GM12878 (cell line): ENCODE data around the gene N4BP2L2. TPM values are rescaled to one million over a fixed set of nuclear protein-coding genes. Genes with fewer than 3 reads are reported as not detected.
A peak's percentile ranks its signal among the peaks of the same experiment; 100 is the strongest.

Experiments used
- ATAC-seq: fragments of 200-7000 bp; cut with Tn5 transposase; 3 replicates; pipeline ENCODE4 v1.9.1; 2020; ENCODE audit warnings: mild to moderate bottlenecking, moderate library complexity
- BruUV-seq: library from RNA; stranded (reverse); fragments of 400-500 nt; replicated peaks from 2 replicates; lab custom pipeline; 2021; lab: Mats Ljungman, UMichigan
- CTCF ChIA-PET: fragments of 300-600 bp; sonication (Branson Sonifier 250); formaldehyde crosslinking; extraction: SDS; loops from one replicate; lab custom pipeline; 2021; ENCODE audit warnings: inconsistent platforms; lab: Yijun Ruan, JAX
- POLR2A ChIA-PET: fragments of 350-600 bp; formaldehyde crosslinking; extraction: SDS; loops from one replicate; lab custom pipeline; 2021; ENCODE audit warnings: inconsistent platforms; lab: Charles Lee
- RAD21 ChIA-PET: fragments of 300-600 bp; sonication (Branson Sonifier 250); formaldehyde crosslinking; loops from one replicate; lab custom pipeline; 2023; ENCODE audit warnings: antibody characterized with exemption; ENCODE audit not compliant: unreplicated experiment; lab: Charles Lee
- SMC1A ChIA-PET: fragments of 300-600 bp; sonication (Branson Sonifier 250); formaldehyde crosslinking; loops from one replicate; lab custom pipeline; 2023; ENCODE audit not compliant: unreplicated experiment, uncharacterized antibody; lab: Charles Lee
- DNase-seq: peaks from one replicate; pipeline ENCODE4 v3.0.0-alpha.2; 2011; ENCODE audit warnings: low read depth, low spot score
- FAIRE-seq: peaks from 3 replicates; lab custom pipeline; 2011; peaks lifted over from hg19 to GRCh38; lab: Jason Lieb, UNC
- H2AFZ ChIP-seq: 2 replicates; pipeline ENCODE4 v1.6.0; 2011; ENCODE audit warnings: low read depth, low read length, control low read depth; ENCODE audit not compliant: control insufficient read depth
- H3K27ac ChIP-seq: 2 replicates; pipeline ENCODE4 v1.5.1; 2011; ENCODE audit warnings: control low read depth; ENCODE audit not compliant: control insufficient read depth, insufficient read depth
- H3K27me3 ChIP-seq, 2 experiments: replicated peaks in 1 of 2; 2 replicates each; pipeline versions ENCODE4 v1.6.0 to v1.6.1; 2011; ENCODE audit warnings: low read length in 1 of 2; ENCODE audit not compliant: control insufficient read depth in 2 of 2, insufficient read depth in 2 of 2
- H3K36me3 ChIP-seq, 2 experiments: 2 replicates each; pipeline ENCODE4 v1.5.1; 2011; ENCODE audit warnings: low read length in 1 of 2; ENCODE audit not compliant: control insufficient read depth in 2 of 2, insufficient read depth in 2 of 2
- H3K4me1 ChIP-seq: 2 replicates; pipeline ENCODE4 v1.6.1; 2011; ENCODE audit warnings: mild to moderate bottlenecking, low read length, moderate library complexity, mixed read lengths; ENCODE audit not compliant: control insufficient read depth, insufficient read depth
- H3K4me2 ChIP-seq: 2 replicates; pipeline ENCODE4 v1.6.0; 2011; ENCODE audit warnings: control low read depth; ENCODE audit not compliant: control insufficient read depth, insufficient read depth
- H3K4me3 ChIP-seq: fragments of 200-600 bp; sonication (generic); 2 replicates; pipeline ENCODE4 v1.5.1; 2016
- H3K79me2 ChIP-seq: 2 replicates; pipeline ENCODE4 v1.6.0; 2011; ENCODE audit warnings: low read length; ENCODE audit not compliant: control insufficient read depth, insufficient read depth
- H3K9ac ChIP-seq: 2 replicates; pipeline ENCODE4 v1.8.0; 2011; ENCODE audit warnings: low read length, control low read depth, mixed read lengths; ENCODE audit not compliant: control insufficient read depth, insufficient read depth
- H3K9me3 ChIP-seq: replicated peaks from 3 replicates; pipeline ENCODE4 v1.5.1; 2011; ENCODE audit warnings: mild to moderate bottlenecking, low read length; ENCODE audit not compliant: control insufficient read depth, insufficient read depth
- H4K20me1 ChIP-seq: 2 replicates; pipeline ENCODE4 v1.6.0; 2011; ENCODE audit not compliant: control insufficient read depth, insufficient read depth
- CREM ChIP-seq: IDR thresholded peaks from 2 replicates; pipeline ENCODE4 v1.6.1; 2014; ENCODE audit warnings: antibody characterized with exemption, low read depth
- HCFC1 ChIP-seq: fragments of 150-350 bp; IDR thresholded peaks from 2 replicates; pipeline ENCODE4 v1.6.1; 2014; ENCODE audit warnings: low read length
- HDGF ChIP-seq: fragments of 450-650 bp; IDR thresholded peaks from 2 replicates; pipeline ENCODE4 v1.6.1; 2016; ENCODE audit warnings: antibody characterized with exemption
- MYC ChIP-seq: IDR thresholded peaks from 2 replicates; pipeline ENCODE4 v1.6.1; 2011; ENCODE audit warnings: mild to moderate bottlenecking, low read length, moderate library complexity, inconsistent platforms; ENCODE audit not compliant: insufficient read depth, insufficient replicate concordance, insufficient read length, severe bottlenecking
- NR2C1 ChIP-seq: fragments of 450-650 bp; IDR thresholded peaks from 2 replicates; pipeline ENCODE4 v1.6.1; 2017; ENCODE audit warnings: antibody characterized with exemption, mild to moderate bottlenecking, moderate library complexity
- PAX8 ChIP-seq: fragments of 450-650 bp; IDR thresholded peaks from 2 replicates; pipeline ENCODE4 v1.6.1; 2017; ENCODE audit warnings: mild to moderate bottlenecking, moderate library complexity
- PML ChIP-seq: IDR thresholded peaks from 2 replicates; pipeline ENCODE4 v1.6.1; 2012; ENCODE audit warnings: low read length, inconsistent platforms
- RCOR1 ChIP-seq: conservative IDR thresholded peaks from 2 replicates; pipeline ENCODE4 v1.6.1; 2012; ENCODE audit warnings: low read depth, low read length, improper control_type of control experiment
- SMARCA5 ChIP-seq: fragments of 450-650 bp; IDR thresholded peaks from 2 replicates; pipeline ENCODE4 v1.6.1; 2017; ENCODE audit warnings: mild to moderate bottlenecking
- SP1 ChIP-seq: IDR thresholded peaks from one replicate; pipeline ENCODE4 v1.6.1; 2011; ENCODE audit warnings: low read depth, low read length
- SPI1 ChIP-seq: IDR thresholded peaks from 2 replicates; pipeline ENCODE4 v1.6.1; 2011; ENCODE audit warnings: low read depth, mild to moderate bottlenecking, low read length, moderate library complexity, borderline replicate concordance; ENCODE audit not compliant: insufficient read depth
- TCF7 ChIP-seq: IDR thresholded peaks from 2 replicates; pipeline ENCODE4 v1.6.1; 2014; ENCODE audit warnings: antibody characterized with exemption, borderline replicate concordance
- WGBS: methylation state at CpG from one replicate; pipeline ENCODE4 v1.1.6; 2016; ENCODE audit warnings: low lambda C conversion rate; ENCODE audit not compliant: insufficient replicate concordance, insufficient coverage; ENCODE audit errors: missing lambda C conversion rate; 5-methylcytosine and 5-hydroxymethylcytosine counted together
- in situ Hi-C: fragments of 300-500 bp; cut with MboI; formaldehyde crosslinking; loops from 9 replicates; pipeline ENCODE4 v1.14.3; 2018; ENCODE audit warnings: mixed read lengths
- intact Hi-C: fragments of 100-400 bp; cut with micrococcal nuclease; formaldehyde crosslinking; loops from one replicate; pipeline ENCODE4 v1.14.2; 2022; ENCODE audit not compliant: unreplicated experiment
- polyA plus RNA-seq, 11 experiments: library from polyadenylated mRNA; depleted of rRNA in 4 of 11; unstranded in 6 of 11; stranded (reverse) in 5 of 11; fragments of >200 nt; fragmentation: Nextera tagmentation in 4 of 11; fragmentation: Illumina TruSeq in 1 of 11; extraction: Ambion mirVana in 4 of 11; extraction: Trizol in 1 of 11; gene quantifications; 1 replicate in 1 of 11; 2 replicates in 10 of 11; pipeline versions ENCODE4 v1.2.1 to v1.2.3, GENCODE V29; 2011 to 2016; ENCODE audit warnings: inconsistent platforms in 2 of 11, missing spikeins in 2 of 11, low read depth in 1 of 11
- total RNA-seq, 4 experiments: library from RNA; depleted of rRNA in 3 of 4; stranded (reverse); fragments of >200 nt in 3 of 4; fragmentation: Illumina TruSeq in 1 of 4; extraction: Trizol in 1 of 4; gene quantifications; 2 replicates each; pipeline versions ENCODE4 v1.2.1 to v1.2.3, GENCODE V29; 2013 to 2021
- TF ChIP-seq, protein P1 (sequence below), 3 experiments: IDR thresholded peaks in 2 of 3; conservative IDR thresholded peaks in 1 of 3; 2 replicates each; pipeline ENCODE4 v1.5.1; 2011; ENCODE audit warnings: low read depth in 3 of 3, low read length in 3 of 3, mild to moderate bottlenecking in 3 of 3, control low read depth in 2 of 3, moderate library complexity in 2 of 3, inconsistent platforms in 1 of 3, mixed read lengths in 1 of 3; ENCODE audit not compliant: control insufficient read depth in 2 of 3, insufficient read depth in 1 of 3; ENCODE audit errors: extremely low read depth in 1 of 3
- TF ChIP-seq, protein P2 (sequence below): fragments of 450-650 bp; formaldehyde crosslinking; IDR thresholded peaks from 2 replicates; pipeline ENCODE4 v1.4.0; 2020; ENCODE audit warnings: mild to moderate bottlenecking, moderate library complexity
- TF ChIP-seq, protein P3 (sequence below): IDR thresholded peaks from 2 replicates; pipeline ENCODE4 v1.6.1; 2011; ENCODE audit warnings: borderline replicate concordance, low read depth, mild to moderate bottlenecking, moderate library complexity, mixed read lengths, low read length; ENCODE audit not compliant: insufficient read depth; ENCODE audit errors: extremely low read length
- TF ChIP-seq, protein P4 (sequence below): IDR thresholded peaks from 2 replicates; pipeline ENCODE4 v1.6.1; 2011; ENCODE audit warnings: low read depth, mild to moderate bottlenecking, low read length, moderate library complexity, borderline replicate concordance; ENCODE audit errors: extremely low read depth
- TF ChIP-seq, protein P5 (sequence below): IDR thresholded peaks from 2 replicates; pipeline ENCODE4 v1.6.1; 2011; ENCODE audit warnings: borderline replicate concordance, low read depth, mild to moderate bottlenecking, moderate library complexity, low read length; ENCODE audit not compliant: insufficient read depth, poor library complexity, severe bottlenecking

N4BP2L2 gene
- total and polyA plus RNA-seq, 10 of the 15 experiments (the other 5 are each of a cell fraction or from before 2014, with no cell fraction given): 41.7 to 87.1 (median 61.2) TPM

DNA sequence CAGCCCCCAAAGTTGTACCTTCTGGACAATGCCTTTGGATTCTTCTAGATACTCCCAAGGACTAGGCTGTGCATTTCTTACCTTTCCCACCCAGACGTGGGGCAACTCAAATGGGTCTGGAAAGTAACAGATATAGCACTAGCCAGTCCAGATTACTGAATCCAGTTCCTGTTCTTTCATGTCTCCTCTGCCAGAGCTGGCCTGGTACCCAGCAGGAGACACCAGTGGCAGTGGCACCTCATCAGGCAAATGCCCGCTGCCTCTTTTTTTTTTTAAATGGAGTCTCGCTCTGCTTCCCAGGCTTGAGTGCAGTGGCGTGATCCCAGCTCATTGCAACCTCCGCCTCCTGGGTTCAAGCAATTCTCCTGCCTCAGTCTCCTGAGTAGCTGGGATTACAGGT, 43.2 kb downstream of the N4BP2L2 start:
- 0 out of 4 replicates have a peak, but pooled peaks cover 0 to 2% of the 10 kb centered on the region in 2 experiments for H3K36me3 ChIP-seq
- in situ Hi-C loops (no loop called here), intact Hi-C loops (no loop called here)
- no peak overlapping the region for H3K4me3 ChIP-seq
- no peak overlapping the region for H2AFZ ChIP-seq
- no peaks in the 10 kb centered on the region for H3K79me2 ChIP-seq
- no peak for FAIRE-seq
- ChIA-PET CTCF (no interaction called here), RAD21 (no interaction called here), SMC1A (no interaction called here), POLR2A (no interaction called here)
- H3K27ac ChIP-seq: no peak overlapping the region
- 0 out of 3 replicates have a peak, but pooled peaks have one; percentile 18 for ATAC-seq
- H3K4me2 ChIP-seq: no peak overlapping the region
- H3K4me1 ChIP-seq: no peaks in the 10 kb centered on the region
- BruUV-seq: no TSS peak
- no peak for DNase-seq
- no peaks in the 10 kb centered on the region for H3K27me3 ChIP-seq
- no peaks in the 10 kb centered on the region for H4K20me1 ChIP-seq
- H3K9ac ChIP-seq: no peak overlapping the region
- WGBS: 94% methylated on average over 5 of the region's 5 CpGs
- no peaks in the 10 kb centered on the region for H3K9me3 ChIP-seq
- no peak for TF ChIP-seq TCF7
- no peak for TF ChIP-seq HCFC1
- TF ChIP-seq SP1: no peak
- no peak for TF ChIP-seq SPI1
- TF ChIP-seq MYC: no peak
- no peak for TF ChIP-seq PML
- TF ChIP-seq, protein P1, sequence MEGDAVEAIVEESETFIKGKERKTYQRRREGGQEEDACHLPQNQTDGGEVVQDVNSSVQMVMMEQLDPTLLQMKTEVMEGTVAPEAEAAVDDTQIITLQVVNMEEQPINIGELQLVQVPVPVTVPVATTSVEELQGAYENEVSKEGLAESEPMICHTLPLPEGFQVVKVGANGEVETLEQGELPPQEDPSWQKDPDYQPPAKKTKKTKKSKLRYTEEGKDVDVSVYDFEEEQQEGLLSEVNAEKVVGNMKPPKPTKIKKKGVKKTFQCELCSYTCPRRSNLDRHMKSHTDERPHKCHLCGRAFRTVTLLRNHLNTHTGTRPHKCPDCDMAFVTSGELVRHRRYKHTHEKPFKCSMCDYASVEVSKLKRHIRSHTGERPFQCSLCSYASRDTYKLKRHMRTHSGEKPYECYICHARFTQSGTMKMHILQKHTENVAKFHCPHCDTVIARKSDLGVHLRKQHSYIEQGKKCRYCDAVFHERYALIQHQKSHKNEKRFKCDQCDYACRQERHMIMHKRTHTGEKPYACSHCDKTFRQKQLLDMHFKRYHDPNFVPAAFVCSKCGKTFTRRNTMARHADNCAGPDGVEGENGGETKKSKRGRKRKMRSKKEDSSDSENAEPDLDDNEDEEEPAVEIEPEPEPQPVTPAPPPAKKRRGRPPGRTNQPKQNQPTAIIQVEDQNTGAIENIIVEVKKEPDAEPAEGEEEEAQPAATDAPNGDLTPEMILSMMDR (IDR thresholded peaks at IDR 0.05 in 2 of 3, conservative IDR thresholded peaks at IDR 0.05 in 1 of 3; ENCODE audit: control insufficient read depth in 2 of 3, extremely low read depth in 1 of 3, insufficient read depth in 1 of 3, low read depth in 3 of 3, low read length in 3 of 3): no peak
- no peak for TF ChIP-seq NR2C1
- TF ChIP-seq CREM: no peak
- TF ChIP-seq PAX8: no peak
- TF ChIP-seq, protein P2, sequence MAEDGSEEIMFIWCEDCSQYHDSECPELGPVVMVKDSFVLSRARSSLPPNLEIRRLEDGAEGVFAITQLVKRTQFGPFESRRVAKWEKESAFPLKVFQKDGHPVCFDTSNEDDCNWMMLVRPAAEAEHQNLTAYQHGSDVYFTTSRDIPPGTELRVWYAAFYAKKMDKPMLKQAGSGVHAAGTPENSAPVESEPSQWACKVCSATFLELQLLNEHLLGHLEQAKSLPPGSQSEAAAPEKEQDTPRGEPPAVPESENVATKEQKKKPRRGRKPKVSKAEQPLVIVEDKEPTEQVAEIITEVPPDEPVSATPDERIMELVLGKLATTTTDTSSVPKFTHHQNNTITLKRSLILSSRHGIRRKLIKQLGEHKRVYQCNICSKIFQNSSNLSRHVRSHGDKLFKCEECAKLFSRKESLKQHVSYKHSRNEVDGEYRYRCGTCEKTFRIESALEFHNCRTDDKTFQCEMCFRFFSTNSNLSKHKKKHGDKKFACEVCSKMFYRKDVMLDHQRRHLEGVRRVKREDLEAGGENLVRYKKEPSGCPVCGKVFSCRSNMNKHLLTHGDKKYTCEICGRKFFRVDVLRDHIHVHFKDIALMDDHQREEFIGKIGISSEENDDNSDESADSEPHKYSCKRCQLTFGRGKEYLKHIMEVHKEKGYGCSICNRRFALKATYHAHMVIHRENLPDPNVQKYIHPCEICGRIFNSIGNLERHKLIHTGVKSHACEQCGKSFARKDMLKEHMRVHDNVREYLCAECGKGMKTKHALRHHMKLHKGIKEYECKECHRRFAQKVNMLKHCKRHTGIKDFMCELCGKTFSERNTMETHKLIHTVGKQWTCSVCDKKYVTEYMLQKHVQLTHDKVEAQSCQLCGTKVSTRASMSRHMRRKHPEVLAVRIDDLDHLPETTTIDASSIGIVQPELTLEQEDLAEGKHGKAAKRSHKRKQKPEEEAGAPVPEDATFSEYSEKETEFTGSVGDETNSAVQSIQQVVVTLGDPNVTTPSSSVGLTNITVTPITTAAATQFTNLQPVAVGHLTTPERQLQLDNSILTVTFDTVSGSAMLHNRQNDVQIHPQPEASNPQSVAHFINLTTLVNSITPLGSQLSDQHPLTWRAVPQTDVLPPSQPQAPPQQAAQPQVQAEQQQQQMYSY (CRISPR knock-in tag): no peak
- TF ChIP-seq, protein P3, sequence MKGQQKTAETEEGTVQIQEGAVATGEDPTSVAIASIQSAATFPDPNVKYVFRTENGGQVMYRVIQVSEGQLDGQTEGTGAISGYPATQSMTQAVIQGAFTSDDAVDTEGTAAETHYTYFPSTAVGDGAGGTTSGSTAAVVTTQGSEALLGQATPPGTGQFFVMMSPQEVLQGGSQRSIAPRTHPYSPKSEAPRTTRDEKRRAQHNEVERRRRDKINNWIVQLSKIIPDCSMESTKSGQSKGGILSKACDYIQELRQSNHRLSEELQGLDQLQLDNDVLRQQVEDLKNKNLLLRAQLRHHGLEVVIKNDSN: no peak
- no peak for TF ChIP-seq RCOR1
- TF ChIP-seq, protein P4, sequence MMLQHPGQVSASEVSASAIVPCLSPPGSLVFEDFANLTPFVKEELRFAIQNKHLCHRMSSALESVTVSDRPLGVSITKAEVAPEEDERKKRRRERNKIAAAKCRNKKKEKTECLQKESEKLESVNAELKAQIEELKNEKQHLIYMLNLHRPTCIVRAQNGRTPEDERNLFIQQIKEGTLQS: no peak
- TF ChIP-seq, protein P5, sequence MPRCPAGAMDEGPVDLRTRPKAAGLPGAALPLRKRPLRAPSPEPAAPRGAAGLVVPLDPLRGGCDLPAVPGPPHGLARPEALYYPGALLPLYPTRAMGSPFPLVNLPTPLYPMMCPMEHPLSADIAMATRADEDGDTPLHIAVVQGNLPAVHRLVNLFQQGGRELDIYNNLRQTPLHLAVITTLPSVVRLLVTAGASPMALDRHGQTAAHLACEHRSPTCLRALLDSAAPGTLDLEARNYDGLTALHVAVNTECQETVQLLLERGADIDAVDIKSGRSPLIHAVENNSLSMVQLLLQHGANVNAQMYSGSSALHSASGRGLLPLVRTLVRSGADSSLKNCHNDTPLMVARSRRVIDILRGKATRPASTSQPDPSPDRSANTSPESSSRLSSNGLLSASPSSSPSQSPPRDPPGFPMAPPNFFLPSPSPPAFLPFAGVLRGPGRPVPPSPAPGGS: no peak
- TF ChIP-seq SMARCA5: no peak
- no peak for TF ChIP-seq HDGF
